ENCODE measurements around the gene GREB1. TPM values are rescaled to one million over a fixed set of nuclear protein-coding genes. Genes with fewer than 3 reads are reported as not detected.

GREB1 gene
- total RNA-seq, 1 experiment from 2014 or later: 0.90 TPM

DNA sequence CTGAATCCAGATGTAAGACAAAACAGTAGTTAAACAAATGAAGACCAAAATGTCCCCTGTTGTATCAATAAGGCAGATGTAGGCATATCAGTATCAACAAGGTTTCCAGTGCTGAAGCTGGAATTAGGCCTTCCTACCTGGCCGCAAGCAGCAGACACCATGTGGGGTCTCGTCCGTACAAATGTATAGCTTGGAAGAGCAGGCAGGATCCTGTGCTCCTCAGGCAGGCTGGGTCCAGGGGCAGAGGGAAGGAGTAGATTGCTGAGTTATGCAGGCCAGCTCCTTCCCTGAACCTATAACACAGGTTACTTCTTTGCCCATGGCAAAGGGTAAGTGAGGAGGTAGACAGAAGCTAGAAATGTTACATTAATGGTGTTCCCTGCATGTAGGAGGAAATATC is 112.7 kb downstream of the GREB1 start:
- BruUV-seq (replicated peaks): no TSS peak

DNA sequence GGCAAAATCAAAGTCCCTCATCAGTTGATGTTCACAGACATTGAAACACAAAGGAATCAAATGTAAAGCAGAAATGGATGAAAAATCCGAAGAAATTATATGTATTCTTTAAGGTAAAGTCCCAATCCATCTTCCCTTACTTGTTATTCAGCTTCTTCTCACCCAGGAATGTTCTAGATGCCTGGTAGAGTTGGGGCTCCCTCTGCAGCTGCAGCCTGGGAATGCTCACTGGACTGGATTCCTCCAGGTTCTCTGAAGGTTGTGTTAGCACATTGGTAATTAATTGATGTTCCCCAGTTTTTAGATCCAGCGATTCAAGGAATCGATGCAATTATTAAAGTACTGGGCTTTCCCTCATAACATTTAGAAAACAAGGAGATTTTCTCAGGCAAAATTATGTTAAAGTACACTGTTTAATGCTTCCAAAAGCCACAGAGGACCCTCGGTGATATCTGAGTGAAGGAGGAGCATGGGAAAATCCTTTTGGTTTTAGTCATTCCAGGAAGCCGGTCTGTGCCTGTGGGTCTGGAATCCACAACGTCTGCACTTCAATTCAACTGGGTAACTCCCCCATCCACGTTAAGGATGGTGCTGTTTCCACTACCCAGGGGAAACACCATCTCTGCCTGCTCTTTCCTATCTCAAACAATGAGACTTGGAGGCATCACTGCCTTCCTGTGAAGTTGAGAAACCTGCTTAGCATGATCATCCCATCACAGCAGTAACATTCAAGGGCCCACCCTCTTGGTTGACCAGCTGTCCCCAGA is 114.2 kb downstream of the GREB1 start:
- intact Hi-C loops (cut with micrococcal nuclease; ENCODE audit: unreplicated experiment): no loop called here
- Mint-ChIP-seq H3K27ac (ENCODE audit: unreplicated experiment) (no peak overlapping the region), H3K4me1 (ENCODE audit: low read depth, unreplicated experiment) (peaks cover 6% of the 10 kb centered on the region), H3K9me3 (ENCODE audit: low read depth, unreplicated experiment) (no peaks in the 10 kb centered on the region), H3K4me3 (ENCODE audit: low read depth, unreplicated experiment) (no peak overlapping the region), H3K27me3 (ENCODE audit: unreplicated experiment) (peaks cover 80% of the 10 kb centered on the region), H3K36me3 (ENCODE audit: insufficient read depth, unreplicated experiment) (no peaks in the 10 kb centered on the region)
- CTCF ChIA-PET: no interaction called here
- no peak for DNase-seq
- TF ChIP-seq, protein P1, sequence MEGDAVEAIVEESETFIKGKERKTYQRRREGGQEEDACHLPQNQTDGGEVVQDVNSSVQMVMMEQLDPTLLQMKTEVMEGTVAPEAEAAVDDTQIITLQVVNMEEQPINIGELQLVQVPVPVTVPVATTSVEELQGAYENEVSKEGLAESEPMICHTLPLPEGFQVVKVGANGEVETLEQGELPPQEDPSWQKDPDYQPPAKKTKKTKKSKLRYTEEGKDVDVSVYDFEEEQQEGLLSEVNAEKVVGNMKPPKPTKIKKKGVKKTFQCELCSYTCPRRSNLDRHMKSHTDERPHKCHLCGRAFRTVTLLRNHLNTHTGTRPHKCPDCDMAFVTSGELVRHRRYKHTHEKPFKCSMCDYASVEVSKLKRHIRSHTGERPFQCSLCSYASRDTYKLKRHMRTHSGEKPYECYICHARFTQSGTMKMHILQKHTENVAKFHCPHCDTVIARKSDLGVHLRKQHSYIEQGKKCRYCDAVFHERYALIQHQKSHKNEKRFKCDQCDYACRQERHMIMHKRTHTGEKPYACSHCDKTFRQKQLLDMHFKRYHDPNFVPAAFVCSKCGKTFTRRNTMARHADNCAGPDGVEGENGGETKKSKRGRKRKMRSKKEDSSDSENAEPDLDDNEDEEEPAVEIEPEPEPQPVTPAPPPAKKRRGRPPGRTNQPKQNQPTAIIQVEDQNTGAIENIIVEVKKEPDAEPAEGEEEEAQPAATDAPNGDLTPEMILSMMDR (IDR thresholded peaks at IDR 0.05; ENCODE audit: unreplicated experiment): no peak
- no TSS peak for BruUV-seq (replicated peaks)

More for the DNA sequence above, 112.7 kb downstream of the GREB1 start:
- CTCF ChIA-PET: interaction anchor here (0.6 kb wide), 1 partner anchor 53 kb away, joined by 6 read pairs; no protein-coding TSS in a partner anchor
- Mint-ChIP-seq H3K27me3 (ENCODE audit: unreplicated experiment) (peaks cover 83% of the 10 kb centered on the region), H3K27ac (ENCODE audit: unreplicated experiment) (no peak overlapping the region), H3K4me3 (ENCODE audit: low read depth, unreplicated experiment) (no peak overlapping the region), H3K9me3 (ENCODE audit: low read depth, unreplicated experiment) (no peaks in the 10 kb centered on the region), H3K4me1 (ENCODE audit: low read depth, unreplicated experiment) (peaks cover 6% of the 10 kb centered on the region), H3K36me3 (ENCODE audit: insufficient read depth, unreplicated experiment) (no peaks in the 10 kb centered on the region)
- DNase-seq: no peak
- TF ChIP-seq, protein P1 (IDR thresholded peaks at IDR 0.05; ENCODE audit: unreplicated experiment): no peak
- intact Hi-C loops (cut with micrococcal nuclease; ENCODE audit: unreplicated experiment): no loop called here

DNA sequence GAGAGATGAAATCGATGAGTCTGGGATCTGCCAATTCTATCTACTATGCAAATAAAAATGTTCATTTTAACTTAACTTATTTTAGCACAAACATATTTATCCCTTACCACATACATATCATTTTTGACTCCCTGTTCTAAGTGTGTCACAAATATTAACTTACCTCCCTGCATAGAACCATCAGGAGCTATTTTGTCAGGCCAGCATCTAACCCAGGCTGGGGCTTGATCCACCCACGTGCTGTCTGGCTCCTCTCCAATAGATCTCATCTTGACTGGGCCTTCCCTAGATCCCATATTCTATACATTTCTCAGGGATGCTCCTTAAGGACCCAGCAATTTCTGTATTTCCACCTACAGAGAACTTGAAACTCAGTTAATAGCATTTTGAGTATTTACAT is 115.2 kb downstream of the GREB1 start:
- Mint-ChIP-seq H3K4me3 (ENCODE audit: low read depth, unreplicated experiment) (no peak overlapping the region), H3K9me3 (ENCODE audit: low read depth, unreplicated experiment) (no peaks in the 10 kb centered on the region), H3K4me1 (ENCODE audit: low read depth, unreplicated experiment) (peaks cover 6% of the 10 kb centered on the region), H3K27ac (ENCODE audit: unreplicated experiment) (no peak overlapping the region), H3K36me3 (ENCODE audit: insufficient read depth, unreplicated experiment) (no peaks in the 10 kb centered on the region), H3K27me3 (ENCODE audit: unreplicated experiment) (peaks cover 69% of the 10 kb centered on the region)
- intact Hi-C loops (cut with micrococcal nuclease; ENCODE audit: unreplicated experiment): no loop called here
- CTCF ChIA-PET: no interaction called here
- BruUV-seq (replicated peaks): no TSS peak
- DNase-seq: no peak
- TF ChIP-seq, protein P1 (IDR thresholded peaks at IDR 0.05; ENCODE audit: unreplicated experiment): no peak

DNA sequence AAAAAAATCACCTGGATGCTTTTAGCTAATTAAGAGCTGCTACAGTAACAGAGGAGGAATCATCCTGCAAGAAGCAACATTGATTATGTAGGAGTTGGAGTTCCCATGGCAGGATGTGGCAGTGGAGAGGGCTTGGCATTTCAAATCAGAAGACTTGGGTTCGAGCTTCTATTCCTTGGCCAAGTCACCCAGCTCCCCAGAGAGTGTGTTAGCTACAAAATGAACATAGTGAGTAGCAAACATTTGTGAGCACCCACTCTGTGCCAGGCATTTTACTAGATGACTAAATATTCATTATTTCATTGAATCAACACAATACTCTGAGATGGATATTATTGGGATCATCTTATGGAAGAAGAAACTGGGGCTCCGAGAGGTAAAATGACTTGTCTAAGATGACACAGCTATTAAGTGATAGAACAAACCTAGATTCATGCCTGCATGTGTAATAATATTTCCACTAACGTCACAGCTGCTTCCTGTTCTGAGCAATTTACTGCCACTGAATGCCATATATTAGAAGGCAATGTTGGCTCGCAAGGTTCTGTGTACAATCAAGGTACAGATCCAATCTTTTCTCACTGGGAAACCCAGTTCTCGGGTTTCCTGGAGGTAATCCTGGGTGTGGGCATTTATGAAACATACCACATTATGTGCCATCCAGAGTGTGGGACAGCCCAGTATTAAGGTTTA is 118.2 kb downstream of the GREB1 start:
- intact Hi-C loops (cut with micrococcal nuclease; ENCODE audit: unreplicated experiment): no loop called here
- CTCF ChIA-PET: interaction anchor here (0.8 kb wide), 1 partner anchor 9 kb away, joined by 3 read pairs; no protein-coding TSS in a partner anchor
- Mint-ChIP-seq H3K9me3 (ENCODE audit: low read depth, unreplicated experiment) (no peaks in the 10 kb centered on the region), H3K27ac (ENCODE audit: unreplicated experiment) (no peak overlapping the region), H3K36me3 (ENCODE audit: insufficient read depth, unreplicated experiment) (no peaks in the 10 kb centered on the region), H3K27me3 (ENCODE audit: unreplicated experiment) (peaks cover 54% of the 10 kb centered on the region), H3K4me3 (ENCODE audit: low read depth, unreplicated experiment) (no peak overlapping the region), H3K4me1 (ENCODE audit: low read depth, unreplicated experiment) (peaks cover 15% of the 10 kb centered on the region)
- DNase-seq: no peak
- TF ChIP-seq, protein P1 (IDR thresholded peaks at IDR 0.05; ENCODE audit: unreplicated experiment): no peak
- no TSS peak for BruUV-seq (replicated peaks)

Data from Calu3 (cell line).